RKO (cell line): Measurements from ENCODE around the gene HOXB8.
A peak's percentile ranks its signal among the peaks of the same experiment; 100 is the strongest.

Source experiments
- DNase-seq: peaks from one replicate; pipeline ENCODE4 v3.0.0-alpha.2; 2016; ENCODE audit warnings: low spot score

Gene HOXB8

GRCh38 chr17:48615047-48615962 lies at the start of gene HOXB8:
Gene HOXB8, minus strand, starts transcription at chr17:48615292. Its CDS starts 588 bp downstream, at chr17:48614704.
- DNase-seq = no peak

DNA sequence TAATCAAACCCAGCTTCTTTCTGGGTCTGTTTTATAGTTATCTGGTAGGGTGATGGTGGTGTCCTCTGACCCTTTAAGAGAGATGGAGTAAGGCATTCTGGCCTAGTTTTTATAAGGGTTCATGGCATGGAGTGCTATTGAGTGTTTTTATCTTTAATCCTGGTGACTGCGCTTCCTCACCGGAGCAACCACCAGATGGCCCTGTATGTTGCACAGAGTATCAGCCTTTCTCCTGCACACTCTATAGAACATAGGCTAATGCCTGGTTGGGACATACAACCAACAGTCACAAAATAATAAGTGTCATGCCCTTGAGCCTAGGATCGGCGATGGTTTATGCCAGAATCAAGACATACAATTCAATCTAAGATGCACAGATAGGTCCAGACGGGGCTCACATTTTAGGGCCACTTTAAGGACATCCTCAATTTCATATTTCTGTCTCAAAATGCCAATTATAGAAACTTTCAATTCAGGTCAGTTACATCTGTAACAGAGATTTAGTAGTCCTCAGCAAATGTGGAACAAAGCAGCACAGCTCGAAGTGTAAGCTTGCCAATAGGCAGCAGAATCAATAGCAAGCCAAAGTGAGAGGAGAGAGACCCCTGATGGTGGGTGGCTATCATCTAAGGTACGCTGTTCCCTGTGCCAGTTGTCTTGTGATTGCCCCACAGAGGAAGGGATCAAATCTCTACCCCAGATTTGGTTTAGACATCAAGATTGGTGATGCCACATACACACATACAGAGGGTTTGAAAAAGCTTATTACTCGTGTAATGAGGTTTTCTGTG lies 48.2 kb upstream of the HOXB8 start:
- no peak for DNase-seq

DNA sequence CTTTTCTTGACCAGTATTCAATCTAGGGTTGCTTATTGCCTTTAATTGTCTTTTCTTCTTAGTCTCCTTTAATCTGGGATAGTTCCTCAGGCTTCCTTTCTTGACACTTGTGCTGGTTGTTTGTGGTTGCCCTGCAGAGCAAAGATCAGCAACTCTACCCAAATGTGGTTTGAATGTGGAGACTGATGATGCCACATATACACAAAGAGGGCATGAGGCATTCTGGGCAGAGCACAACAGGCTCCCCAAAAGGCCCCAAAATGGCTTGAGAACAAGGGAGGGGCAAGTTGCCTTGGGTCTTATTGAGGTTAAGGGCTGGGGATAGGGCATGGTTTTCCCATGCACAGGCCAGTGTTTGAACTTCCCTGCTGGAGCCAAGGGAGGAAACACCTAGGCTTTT lies 40.8 kb upstream of the HOXB8 start:
- DNase-seq = no peak

DNA sequence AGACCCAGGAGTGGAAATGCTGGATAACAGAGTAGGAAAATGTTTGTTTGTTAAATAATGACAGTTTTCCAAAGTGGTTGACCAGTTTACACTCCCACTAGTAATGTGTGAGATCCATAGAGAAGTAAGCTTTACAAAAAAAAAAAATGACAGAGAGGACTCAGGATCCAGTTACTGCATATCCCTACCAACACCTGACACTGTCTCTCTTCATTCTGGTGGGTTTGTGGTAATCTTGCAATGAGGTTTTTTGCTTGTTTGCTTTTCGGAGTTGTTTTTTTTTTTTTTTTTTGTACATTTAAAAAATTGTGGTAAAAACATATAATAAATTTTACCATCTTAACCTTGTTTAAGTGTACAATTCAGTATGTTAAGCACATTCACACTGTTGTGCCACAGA lies 34.6 kb upstream of the HOXB8 start:
- no peak for DNase-seq

DNA sequence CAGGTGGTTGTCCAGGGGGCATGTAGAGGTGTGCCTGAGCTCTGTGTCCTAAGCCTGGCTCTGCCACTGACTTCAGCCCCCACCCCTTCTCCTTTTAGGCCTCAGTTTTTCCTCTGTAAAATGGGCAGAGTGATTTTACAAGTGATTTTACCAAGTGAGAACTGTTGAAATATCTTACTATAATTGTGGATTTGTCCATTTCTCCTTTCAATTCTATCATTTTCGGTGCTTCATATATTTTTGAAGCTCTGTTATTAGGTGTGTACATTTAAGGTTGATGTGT lies 32.8 kb upstream of the HOXB8 start:
- DNase-seq = no peak

GRCh38 chr17:48647103-48647962 lies 32.2 kb upstream of the HOXB8 start:
- DNase-seq = peak; percentile 48

DNA sequence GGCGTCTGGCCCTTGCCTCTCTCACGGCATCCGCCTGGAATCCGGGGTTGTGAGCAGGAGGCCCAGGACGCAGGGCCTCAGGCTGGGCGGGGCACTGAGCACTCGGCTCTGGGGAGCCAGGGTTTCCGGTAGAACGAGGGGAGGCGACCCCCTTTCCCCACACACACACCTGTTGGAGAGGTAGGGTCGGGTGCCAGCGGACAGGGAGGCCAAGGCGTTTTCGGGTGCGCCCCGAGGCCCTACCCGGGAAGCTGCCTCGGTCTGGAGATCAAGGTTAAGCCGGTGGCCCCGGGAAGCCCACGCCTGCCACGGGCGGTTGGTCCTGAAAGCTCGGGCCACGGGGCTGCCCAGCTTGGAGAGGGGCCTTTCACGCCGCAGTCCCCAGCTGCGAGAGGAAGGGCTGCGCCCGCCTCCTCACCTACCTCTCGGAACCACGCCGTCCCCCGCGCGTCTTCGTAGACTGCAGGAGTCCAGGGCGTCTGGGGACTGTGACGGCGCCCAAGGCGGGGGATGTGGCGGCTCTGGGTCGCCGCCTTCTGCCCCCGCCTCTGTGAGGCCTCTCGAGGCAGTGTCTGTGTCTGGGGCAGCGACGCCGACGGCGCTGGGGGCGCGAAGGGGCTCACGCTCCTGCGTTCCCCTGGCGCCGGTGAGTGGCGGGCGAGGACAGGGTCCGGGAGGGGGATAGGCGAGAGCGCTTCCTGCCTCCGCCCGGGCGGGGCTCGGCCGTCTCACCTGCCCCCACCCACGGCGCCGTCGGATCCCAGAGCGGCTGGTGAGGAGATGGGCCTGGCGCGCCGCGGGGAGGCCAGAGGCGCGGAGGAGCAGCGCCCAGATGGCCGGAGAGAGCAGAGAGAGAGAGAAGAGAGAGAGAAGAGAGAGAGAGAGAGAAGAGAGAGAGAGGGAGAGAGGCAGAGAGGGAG lies 31.4 kb upstream of the HOXB8 start:
- DNase-seq = peak; percentile 70

- peak; percentile 32 for DNase-seq
Observed at GRCh38 chr17:48645639-48646182, 30.6 kb upstream of the HOXB8 start.

- DNase-seq = peak; percentile 35
Observed at GRCh38 chr17:48644910-48645557, 29.9 kb upstream of the HOXB8 start.

DNA sequence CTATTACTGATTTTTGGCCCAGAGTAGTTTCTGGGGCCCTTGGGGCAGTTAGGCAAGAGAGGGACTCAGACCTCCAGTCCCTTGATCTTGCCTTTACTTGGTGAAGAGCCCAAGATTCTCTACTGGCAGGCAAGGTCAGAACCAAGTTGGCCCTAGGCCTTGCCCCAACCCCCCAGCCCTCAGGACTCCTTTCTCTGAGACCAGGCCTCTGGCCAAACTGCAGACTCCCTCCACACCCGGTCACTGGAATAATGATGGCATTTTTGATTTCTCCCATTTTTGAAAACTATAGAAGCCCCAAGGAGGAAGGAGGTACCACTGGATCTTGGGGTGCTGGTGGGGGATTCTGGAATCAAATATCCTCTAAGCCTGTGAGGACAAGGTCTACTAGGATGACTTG lies 29.1 kb upstream of the HOXB8 start:
- DNase-seq = no peak

GRCh38 chr17:48643697-48644012 lies 28.6 kb upstream of the HOXB8 start:
- no peak for DNase-seq

- DNase-seq = no peak
Observed at GRCh38 chr17:48642843-48643696, 28.0 kb upstream of the HOXB8 start.

GRCh38 chr17:48642059-48642842 lies 27.2 kb upstream of the HOXB8 start:
- DNase-seq = no peak

DNA sequence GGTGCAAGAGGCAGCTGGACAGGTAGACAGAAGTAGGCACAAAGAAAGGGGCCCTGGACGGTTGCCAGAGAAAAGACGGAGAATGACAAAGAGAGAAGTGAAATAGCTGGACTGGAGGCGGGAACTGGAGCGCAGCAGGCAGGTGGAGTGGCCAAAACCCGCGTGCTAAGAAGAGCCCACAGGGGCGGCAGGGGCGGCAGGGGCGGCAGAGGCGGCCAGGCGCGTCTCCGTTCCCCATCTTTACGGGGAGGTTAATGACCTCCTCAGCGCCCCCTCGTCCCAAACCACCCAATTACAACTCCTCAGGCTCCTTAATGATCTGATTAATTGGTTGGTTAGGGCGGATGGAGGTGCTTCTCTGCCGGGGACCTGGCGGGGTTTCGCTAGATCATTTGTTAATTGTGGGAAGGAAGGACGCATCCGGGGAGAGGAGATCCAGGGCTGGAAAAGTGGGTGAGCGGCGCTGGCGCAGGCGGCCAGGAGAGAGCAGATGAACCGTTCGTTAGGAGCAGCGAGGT lies 26.5 kb upstream of the HOXB8 start:
- DNase-seq = no peak

GRCh38 chr17:48640858-48641180 lies 25.7 kb upstream of the HOXB8 start:
- no peak for DNase-seq

DNA sequence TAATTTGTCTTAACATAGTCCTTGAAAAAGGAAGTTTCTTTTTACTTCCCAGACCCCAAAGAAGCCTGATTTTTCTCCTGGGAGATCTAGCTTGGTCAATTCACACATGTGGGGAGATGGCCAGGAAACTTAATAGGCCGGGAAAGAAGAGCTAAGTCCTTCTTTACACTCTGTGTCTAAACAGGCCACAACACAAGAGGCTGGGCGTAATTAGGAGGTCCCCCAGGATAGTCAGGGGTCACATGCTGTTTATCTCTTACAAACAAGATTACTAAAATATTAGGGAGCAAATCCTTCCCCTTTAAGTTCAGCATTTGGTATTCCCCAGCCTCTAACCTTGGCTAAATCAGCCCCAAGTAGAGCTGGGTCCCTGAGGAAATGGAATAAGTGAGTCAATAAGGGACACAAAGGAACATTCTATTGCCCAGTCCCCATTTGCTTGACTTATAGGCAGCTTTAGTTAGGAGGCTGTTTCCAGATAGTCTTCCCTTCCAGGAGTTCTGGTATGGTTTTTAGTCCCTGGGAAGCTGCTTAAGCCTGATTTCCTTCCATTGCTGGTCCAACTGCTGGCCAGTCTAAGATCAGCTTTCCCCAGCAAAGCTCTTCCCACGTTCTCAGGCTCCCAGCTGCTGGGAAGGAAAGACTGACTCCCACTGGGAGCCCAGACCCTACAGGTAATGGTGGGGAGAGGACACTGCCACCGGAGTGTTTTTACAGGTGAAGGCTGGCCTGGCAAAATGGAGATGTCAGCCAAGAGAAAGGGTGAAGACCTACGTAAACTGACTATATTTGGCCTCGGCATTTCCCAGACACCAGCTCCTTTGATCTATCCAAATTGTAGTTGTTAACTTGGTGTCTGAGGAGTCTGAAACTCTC lies 25.1 kb upstream of the HOXB8 start:
- no peak for DNase-seq

- DNase-seq = peak; percentile 25
Observed at GRCh38 chr17:48639136-48639535, 24.0 kb upstream of the HOXB8 start.
